Heart left ventricle (tissue), 16 donors: ENCODE results near the gene CYB561. TPM values are rescaled to one million over a fixed set of nuclear protein-coding genes. Genes with fewer than 3 reads are reported as not detected.

Source experiments
- ATAC-seq, 4 donors: fragments of 200-7000 bp; cut with Tn5 transposase; one replicate each; pipeline ENCODE4 v1.9.1; 2020 to 2022; ENCODE audit warnings: moderate library complexity in 4 of 4, mild to moderate bottlenecking in 3 of 4, moderate number of reproducible peaks in 1 of 4
- DNase-seq, 5 donors: peaks; one replicate each; pipeline ENCODE4 v3.0.0-alpha.2; 2020
- H3K27ac ChIP-seq, 12 donors: fragments of 200-600 bp; sonication (generic) in 4 of 12; one replicate each; pipeline versions ENCODE4 v1.5.0 to v1.8.0; 2016 to 2022; ENCODE audit warnings: mild to moderate bottlenecking in 2 of 12
- H3K27me3 ChIP-seq, 9 donors: fragments of 200-600 bp; sonication (generic) in 2 of 9; one replicate each; pipeline versions ENCODE4 v1.5.1 to v1.8.0; 2016 to 2022; ENCODE audit warnings: mild to moderate bottlenecking in 3 of 9
- H3K36me3 ChIP-seq, 9 donors: fragments of 200-600 bp; sonication (generic) in 2 of 9; one replicate each; pipeline versions ENCODE4 v1.5.0 to v1.8.0; 2018 to 2022; ENCODE audit warnings: mild to moderate bottlenecking in 2 of 9
- H3K4me1 ChIP-seq, 12 donors: fragments of 200-600 bp; sonication (generic) in 4 of 12; one replicate each; pipeline versions ENCODE4 v1.5.0 to v1.8.0; 2016 to 2022; ENCODE audit warnings: mild to moderate bottlenecking in 3 of 12
- H3K4me3 ChIP-seq, 12 donors: fragments of 200-600 bp; sonication (generic) in 4 of 12; one replicate each; pipeline versions ENCODE4 v1.5.0 to v1.8.0; 2017 to 2022; ENCODE audit warnings: mild to moderate bottlenecking in 9 of 12, moderate library complexity in 4 of 12
- H3K9me3 ChIP-seq, 12 donors: fragments of 200-600 bp; sonication (generic) in 4 of 12; one replicate each; pipeline versions ENCODE4 v1.5.0 to v1.8.0; 2016 to 2022; ENCODE audit warnings: mild to moderate bottlenecking in 1 of 12
- CTCF ChIP-seq, 12 donors: fragments of 200-600 bp; sonication (generic) in 4 of 12; IDR thresholded peaks; one replicate each; pipeline versions ENCODE4 v1.5.0 to v1.8.0; 2018 to 2022; ENCODE audit warnings: antibody characterized with exemption in 12 of 12, mild to moderate bottlenecking in 5 of 12
- POLR2A ChIP-seq, 2 donors: fragments of 450-650 bp; IDR thresholded peaks; one replicate each; pipeline ENCODE4 v1.6.1; 2017; ENCODE audit warnings: antibody characterized with exemption in 2 of 2, mild to moderate bottlenecking in 2 of 2, moderate library complexity in 2 of 2
- WGBS, 4 donors: extraction: QIAGEN DNeasy Blood & Tissue Kit in 2 of 4; methylation state at CpG; one replicate each; pipeline versions ENCODE4 v1.1.5 to v1.1.7; 2013 to 2018; 5-methylcytosine and 5-hydroxymethylcytosine counted together
- intact Hi-C, 10 donors: fragments of 100-400 bp; cut with DNase I; formaldehyde crosslinking; loops; one replicate each; pipeline versions ENCODE4 v1.11.1 to v1.14.2; 2022
- polyA plus RNA-seq, 2 donors: library from polyadenylated mRNA; stranded (reverse); fragments of 200-250 nt; gene quantifications; one replicate each; pipeline ENCODE4 v1.2.3, GENCODE V29; 2013
- total RNA-seq, 9 donors: library from RNA; depleted of rRNA in 2 of 9; stranded (reverse); fragments of >200 nt in 2 of 9; fragmentation: NEBNext Ultra II Directional in 3 of 9; extraction: Animal tissue kit (Norgen Biotek cat#: 25700) in 3 of 9; gene quantifications; one replicate each; pipeline versions ENCODE4 v1.1.0 to v1.2.4, GENCODE V29; 2016 to 2023
- donor health status: ischemic (EF 13 %, LVEDD 7.1; RV severe dilation, severe dysfunction).
- donor health status: healthy with polysubstance abuse.
- donor health status: DM: no; HTN: yes; CAD: no.
- donor health status: DM: no; HTN: no; CAD: no.
- donor health status: ischemic (EF 25% LVEDD 6.9; RV normal size, moderate dysfunction).
- donor health status: ischemic (EF 25% LVEDD 5.7; RV mildly dilated, moderate dysfunction).
- donor health status: healthy.
- donor health status: DM: yes; HTN: yes; CAD: no.
- donor health status: ischemic (EF 35%, LVEDD 5.7; RV mildly dilated, moderate dysfunction).
- donor health status: nonischemic (EF 11% LVEDD 7.7; RV severe dilation, severe dysfunction).
- donor health status: DM: yes; HTN: yes; CAD: no.
- donor health status: PGD.
- donor health status: ischemic (EF 29% LVEDD 5.4; RV normal size, mild dysfunction).
- donor health status: nonischemic (EF 23%, LVEDD 6.1; RV moderate dilation, normal function).

Gene CYB561
- total and polyA plus RNA-seq, 11 donors = 4.8 to 19.2 (median 8.6) TPM

- peak overlapping the region in 2 of 12 donors; percentile 7 to 15 for H3K27ac ChIP-seq
- H3K9me3 ChIP-seq = no peaks in the 10 kb centered on the region
- no peak for DNase-seq
- H3K27me3 ChIP-seq = no peaks in the 10 kb centered on the region
- intact Hi-C loops = loop anchor here in 1 of 10 donors (5.0 kb wide), 1 partner anchor 45 kb away; the partner anchor contains the start of gene ACE
- no peak for ATAC-seq
- peaks cover 8 to 66% (median 46%) of the 10 kb centered on the region in 12 donors for H3K4me1 ChIP-seq
- WGBS, 4 donors = 66 to 72% (median 69%) methylated on average over 15 to 16 of the region's 16 CpGs
- TF ChIP-seq CTCF (IDR thresholded peaks at IDR 0.05) = no peak
- no peak for TF ChIP-seq POLR2A (IDR thresholded peaks at IDR 0.05)
- H3K36me3 ChIP-seq = peaks cover 0 to 9% (median 0%) of the 10 kb centered on the region in 9 donors
- no peak overlapping the region for H3K4me3 ChIP-seq
These were observed 13.9 kb downstream of the CYB561 start for GRCh38 chr17:63431939-63432804.

GRCh38 chr17:63431618-63431938, 14.5 kb downstream of the CYB561 start:
- H3K4me3 ChIP-seq = no peak overlapping the region
- DNase-seq (no peak), ATAC-seq (no peak)
- no peak for TF ChIP-seq POLR2A (IDR thresholded peaks at IDR 0.05)
- no peak for TF ChIP-seq CTCF (IDR thresholded peaks at IDR 0.05)
- no peak overlapping the region for H3K27ac ChIP-seq
- H3K27me3 ChIP-seq = no peaks in the 10 kb centered on the region
- H3K36me3 ChIP-seq = peaks cover 0 to 9% (median 0%) of the 10 kb centered on the region in 9 donors
- WGBS, 4 donors = 88 to 93% (median 90%) methylated on average over 7 of the region's 7 CpGs
- intact Hi-C loops = loop anchor here in 1 of 10 donors (5.0 kb wide), 1 partner anchor 46 kb away; the partner anchor contains the start of gene ACE
- H3K4me1 ChIP-seq = peaks cover 8 to 65% (median 41%) of the 10 kb centered on the region in 12 donors
- no peaks in the 10 kb centered on the region for H3K9me3 ChIP-seq

GRCh38 chr17:63430223-63430622, 15.9 kb downstream of the CYB561 start:
- H3K27me3 ChIP-seq = no peaks in the 10 kb centered on the region
- TF ChIP-seq CTCF (IDR thresholded peaks at IDR 0.05) = no peak
- TF ChIP-seq POLR2A (IDR thresholded peaks at IDR 0.05) = no peak
- H3K4me3 ChIP-seq = no peak overlapping the region
- H3K27ac ChIP-seq = no peak overlapping the region
- DNase-seq = no peak
- peaks cover 0 to 9% (median 0%) of the 10 kb centered on the region in 9 donors for H3K36me3 ChIP-seq
- intact Hi-C loops = loop anchor here in 1 of 10 donors (5.0 kb wide), 1 partner anchor 47 kb away; the partner anchor contains the start of gene ACE
- no peak for ATAC-seq
- peaks cover 8 to 65% (median 31%) of the 10 kb centered on the region in 12 donors for H3K4me1 ChIP-seq
- 90 to 95% (median 92%) methylated on average over 11 of the region's 11 CpGs for WGBS, 4 donors
- H3K9me3 ChIP-seq = no peaks in the 10 kb centered on the region

GRCh38 chr17:63429766-63430165, 16.3 kb downstream of the CYB561 start:
- no peak for DNase-seq
- no peak overlapping the region for H3K27ac ChIP-seq
- no peak overlapping the region for H3K4me3 ChIP-seq
- WGBS, 4 donors = 93 to 96% (median 94%) methylated on average over 7 of the region's 7 CpGs
- peaks cover 4 to 60% (median 26%) of the 10 kb centered on the region in 12 donors for H3K4me1 ChIP-seq
- H3K9me3 ChIP-seq = no peaks in the 10 kb centered on the region
- no peak for TF ChIP-seq POLR2A (IDR thresholded peaks at IDR 0.05)
- no peak for TF ChIP-seq CTCF (IDR thresholded peaks at IDR 0.05)
- intact Hi-C loops = loop anchor here in 6 of 10 donors (2.0 to 10.0 kb wide), 6 partner anchors 48 to 345 kb away; partner anchors contain the start of genes ACE (in 2 of the 6), CCDC47 (in 1 of the 6) and DDX42 (in 1 of the 6)
- ATAC-seq = no peak
- H3K36me3 ChIP-seq = peaks cover 0 to 9% (median 0%) of the 10 kb centered on the region in 9 donors
- H3K27me3 ChIP-seq = no peaks in the 10 kb centered on the region
